Activated naive CD8-positive, alpha-beta T cell treated with anti-CD3 and anti-CD28 coated beads, Interleukin-2, amount 50 U/mL, for 16 hours (primary cell): Measurements from ENCODE around the gene SLC17A7.
A peak's percentile ranks its signal among the peaks of the same experiment; 100 is the strongest.

Source experiments
- DNase-seq: peaks from one replicate; pipeline ENCODE4 v3.0.0-alpha.2; 2020; ENCODE audit warnings: low read depth, low spot score

The SLC17A7 gene

DNA sequence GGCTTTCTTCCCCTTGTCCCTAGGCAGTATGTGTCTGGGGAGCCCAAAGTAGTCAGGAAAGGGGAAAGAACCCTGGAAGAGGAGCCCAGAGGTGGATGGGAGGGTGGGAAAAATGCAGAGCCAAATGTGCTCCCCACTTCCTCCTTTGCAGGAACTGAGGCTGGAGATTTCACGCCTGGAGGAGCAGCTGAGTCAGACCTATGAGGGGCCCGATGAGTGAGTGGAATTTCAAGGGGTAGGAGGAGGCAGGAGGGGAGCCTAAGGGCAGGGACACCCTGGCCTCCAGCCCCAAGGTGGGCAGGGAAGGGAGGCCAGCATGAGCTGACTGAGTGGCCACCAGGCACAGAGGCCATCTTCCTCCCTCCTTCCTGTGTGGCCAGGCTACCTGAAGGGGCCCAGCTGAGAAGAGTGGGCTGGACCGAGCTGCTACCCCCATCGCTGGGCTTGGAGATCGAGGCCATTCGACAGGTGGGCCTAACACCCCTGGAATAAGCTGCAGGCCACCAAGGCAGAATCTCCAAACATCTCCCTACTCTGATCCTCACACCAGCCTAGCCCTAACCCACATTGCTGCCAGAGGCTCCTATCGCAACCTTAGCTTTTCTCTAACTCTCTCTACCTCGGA, 32.4 kb downstream of the SLC17A7 start:
- DNase-seq, result no peak

DNA sequence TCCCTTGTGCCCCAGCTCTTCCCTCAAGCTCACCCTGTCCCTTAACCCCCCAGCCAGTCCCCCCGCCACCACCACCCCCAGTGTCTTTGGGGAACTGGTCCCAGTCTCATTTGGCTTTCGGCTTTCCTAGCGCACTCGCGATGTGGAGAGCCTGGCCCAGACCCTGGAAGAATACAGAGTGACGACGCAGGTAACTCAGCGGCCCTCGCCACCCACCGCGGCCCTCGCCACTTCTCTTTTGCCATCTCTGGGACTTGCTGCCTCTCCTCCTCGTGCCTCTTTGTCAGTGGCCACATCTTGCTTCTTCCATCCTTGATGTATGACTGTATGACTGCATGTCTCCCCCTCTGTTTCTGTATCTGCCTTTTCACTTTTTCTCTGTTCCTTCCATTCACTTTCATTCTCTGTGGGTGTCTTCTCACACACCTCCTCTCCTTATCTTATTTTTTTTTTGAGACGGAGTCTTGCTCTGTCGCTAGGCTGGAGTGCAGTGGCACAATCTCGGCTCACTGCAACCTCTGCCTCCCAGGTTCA, 33.8 kb downstream of the SLC17A7 start:
- DNase-seq, result no peak

DNA sequence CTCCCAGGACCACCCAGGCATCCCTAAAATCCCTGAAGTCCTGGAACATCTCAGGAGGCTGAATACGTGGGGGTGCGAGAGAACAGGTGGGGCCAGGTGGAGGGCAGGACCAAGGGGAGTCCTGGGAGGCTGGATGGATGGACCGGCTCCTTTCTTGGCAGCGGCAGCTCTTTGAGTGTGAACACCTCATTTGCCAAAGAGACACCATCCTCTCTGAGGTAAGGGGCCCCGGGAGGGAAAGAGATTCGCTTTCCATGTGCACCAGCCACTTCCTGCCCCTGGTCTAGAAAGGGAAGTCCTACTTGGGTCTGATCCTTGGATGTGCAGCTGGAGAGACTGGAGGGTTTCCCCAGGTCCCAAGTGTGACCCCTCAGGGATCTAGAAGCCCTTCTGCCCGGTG, 34.2 kb downstream of the SLC17A7 start:
- DNase-seq, result no peak

DNA sequence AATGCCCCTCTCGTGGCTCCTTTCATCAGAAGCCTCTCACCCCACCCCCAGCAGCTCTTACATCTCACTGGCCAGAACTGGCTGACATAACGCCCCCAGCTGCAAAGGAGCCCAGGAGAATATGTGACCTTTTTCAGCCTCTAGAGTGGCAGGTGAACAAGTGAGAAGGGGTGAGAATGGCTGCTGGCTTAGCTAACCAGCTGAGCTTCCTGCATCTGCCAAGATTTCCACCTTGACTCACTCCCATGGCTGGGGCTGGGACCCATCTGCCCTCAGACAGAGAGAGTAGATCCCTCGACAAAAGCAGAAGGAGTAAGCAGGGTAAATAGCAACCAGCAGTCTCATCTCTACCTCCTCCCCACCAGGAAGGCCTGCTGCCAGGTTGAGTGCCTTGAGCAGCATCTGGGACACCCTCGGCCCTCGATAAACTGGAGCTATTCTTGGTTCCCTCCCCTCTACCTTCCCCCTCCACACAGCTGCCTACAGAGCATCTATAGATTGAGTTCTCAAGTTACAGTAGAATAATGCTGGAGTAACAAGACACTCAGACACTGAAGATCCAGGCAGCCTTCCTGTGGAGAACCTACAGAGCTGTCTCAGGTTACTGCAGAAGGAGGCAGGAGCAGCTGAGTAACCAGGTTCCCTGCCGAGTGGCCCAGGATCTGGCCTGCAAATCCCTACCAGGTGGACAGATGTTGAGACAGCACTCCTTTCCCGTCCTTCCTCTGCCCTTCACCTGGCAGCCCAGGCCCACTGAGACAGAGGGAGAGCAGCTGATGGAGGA, 37.7 kb downstream of the SLC17A7 start:
- no peak for DNase-seq

DNA sequence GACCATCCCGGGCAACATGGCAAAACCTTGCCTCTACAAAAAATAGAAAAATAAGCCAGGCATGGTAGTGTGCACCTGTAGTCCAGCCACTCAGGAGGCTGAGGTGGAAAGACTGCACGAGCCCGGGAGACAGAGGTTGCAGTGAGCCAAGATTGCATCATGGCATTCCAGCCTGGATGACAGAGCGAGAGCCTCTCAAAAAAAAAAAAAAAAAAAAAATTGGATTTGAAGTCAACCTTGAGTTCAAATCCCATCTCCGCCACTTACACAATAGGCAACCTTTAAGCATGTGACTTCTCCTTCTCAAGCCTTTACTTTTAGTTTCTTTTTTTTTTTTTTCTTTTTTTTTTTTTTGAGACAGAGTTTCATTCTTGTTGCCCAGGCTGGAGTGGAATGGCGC, 41.3 kb downstream of the SLC17A7 start:
- DNase-seq, result no peak

DNA sequence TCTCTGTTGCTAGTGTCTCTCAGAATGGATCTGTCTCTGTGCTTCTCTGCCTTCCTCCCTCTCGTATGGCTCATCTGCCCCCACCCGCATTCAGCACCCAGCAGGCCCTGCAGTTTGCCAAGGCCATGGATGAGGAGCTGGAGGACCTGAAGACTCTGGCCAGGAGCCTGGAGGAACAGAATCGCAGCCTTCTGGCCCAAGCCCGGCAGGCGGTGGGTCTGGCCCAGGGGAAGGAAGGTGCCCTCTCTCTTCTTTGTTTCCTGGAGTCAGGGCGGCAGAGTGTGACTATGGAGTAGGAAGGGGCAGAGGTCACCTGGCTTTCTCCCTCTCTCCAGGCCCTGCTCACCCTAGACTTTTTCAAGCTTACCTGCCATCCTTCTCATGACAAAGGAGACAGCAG, 42.4 kb downstream of the SLC17A7 start:
- DNase-seq, result no peak

DNA sequence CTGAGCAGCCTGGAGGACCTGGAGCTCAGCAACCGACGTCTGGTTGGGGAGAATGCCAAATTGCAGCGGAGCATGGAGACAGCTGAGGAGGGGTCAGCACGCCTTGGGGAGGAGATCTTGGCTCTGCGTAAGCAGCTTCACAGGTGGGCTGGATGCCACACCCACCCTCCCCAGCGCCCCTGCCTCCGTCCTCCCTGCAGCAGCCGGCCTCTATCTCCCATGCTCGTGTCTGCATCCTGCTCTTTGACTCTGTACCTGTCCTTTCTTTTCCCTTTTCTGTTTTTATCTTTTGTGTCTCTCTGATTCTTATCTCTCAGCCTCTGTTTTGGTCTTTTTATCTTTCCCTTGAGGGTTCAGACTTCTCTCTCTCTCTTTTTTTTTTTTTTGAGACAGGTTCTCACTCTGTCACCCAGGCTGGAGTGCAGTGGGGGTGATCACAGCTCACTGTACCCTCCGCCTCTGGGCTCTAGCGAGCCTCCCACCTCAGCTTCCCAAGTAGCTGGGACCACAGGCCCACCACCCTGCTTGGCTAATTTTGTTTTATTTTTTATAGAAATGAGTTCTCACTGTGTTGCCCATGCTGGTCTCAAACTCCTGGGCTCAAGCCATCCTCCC, 43.2 kb downstream of the SLC17A7 start:
- DNase-seq, result no peak

DNA sequence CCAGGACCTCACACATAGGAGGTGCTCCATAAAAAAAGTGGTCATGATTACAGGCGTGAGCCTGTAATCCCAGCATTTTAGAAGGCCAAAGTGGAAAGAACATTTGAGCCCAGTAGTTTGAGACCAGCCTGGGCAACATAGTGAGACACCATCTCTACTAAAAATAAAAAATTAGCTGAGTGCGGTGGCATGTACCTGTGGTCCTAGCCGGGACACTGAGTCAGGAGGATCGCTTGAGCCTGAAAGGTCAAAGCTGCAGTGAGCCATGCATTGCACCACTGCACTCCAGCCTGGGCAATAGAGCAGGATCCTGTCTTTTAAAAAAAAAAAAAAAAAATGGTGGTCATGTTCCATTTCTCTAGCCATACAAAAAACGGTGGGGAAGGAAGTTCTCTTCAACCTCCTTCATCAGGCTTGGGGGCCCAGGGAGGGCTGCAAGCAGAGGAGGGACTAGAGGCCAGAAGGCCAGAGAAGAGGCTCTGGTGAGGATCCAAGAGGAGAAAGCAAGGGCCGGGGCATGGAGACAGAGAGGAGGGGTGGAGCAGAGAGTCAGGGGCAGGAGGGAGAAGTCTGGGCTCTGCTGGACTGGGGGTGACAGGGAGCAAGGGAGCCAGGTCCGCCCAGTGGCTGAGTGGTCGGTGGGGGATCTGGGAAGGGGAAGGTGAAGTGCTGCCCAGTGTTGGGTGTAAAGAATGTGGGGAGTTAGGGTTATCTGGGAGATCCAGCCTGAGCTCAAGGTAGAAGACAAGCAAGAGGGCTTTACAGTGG, 44.4 kb downstream of the SLC17A7 start:
- DNase-seq, result no peak

DNA sequence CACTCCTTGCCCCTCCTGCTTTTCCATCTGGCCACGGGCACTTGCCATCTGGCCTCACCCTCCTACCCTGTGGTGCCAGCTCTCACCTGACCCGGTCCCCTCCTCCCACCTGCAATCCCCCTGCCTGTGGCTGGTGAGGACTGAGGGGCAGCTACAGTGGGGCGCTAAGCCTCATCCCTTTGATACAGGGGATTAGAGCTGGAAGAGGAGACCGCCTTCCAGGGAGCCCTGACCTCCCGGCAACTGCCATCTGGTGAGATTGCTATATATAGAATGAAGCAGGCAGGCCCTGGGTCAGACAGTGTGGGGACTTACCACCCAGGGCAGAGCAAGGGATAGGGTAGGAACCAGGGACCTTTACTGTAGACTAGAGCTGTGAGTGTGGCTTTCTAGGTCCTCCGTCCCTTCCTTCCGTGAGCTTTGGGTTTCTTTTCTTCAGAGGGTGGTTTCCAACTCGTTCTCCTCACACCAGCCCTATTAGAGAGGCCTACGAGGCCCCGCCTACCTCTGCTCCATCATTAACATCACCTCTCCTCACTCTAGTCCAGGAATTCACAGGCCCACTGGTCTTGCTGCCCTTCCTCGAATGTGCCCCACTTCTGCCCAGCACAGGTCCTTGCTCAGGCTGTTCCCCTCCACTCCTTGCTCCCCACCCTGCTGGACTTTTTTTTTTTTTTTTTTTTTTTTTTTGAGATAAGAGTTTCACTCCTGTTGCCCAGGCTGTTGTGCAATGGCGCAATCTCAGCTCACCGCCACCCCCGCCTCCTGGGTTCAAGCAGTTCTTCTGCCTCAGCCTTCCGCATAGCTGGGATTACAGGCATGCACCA, 45.5 kb downstream of the SLC17A7 start:
- DNase-seq, result no peak

DNA sequence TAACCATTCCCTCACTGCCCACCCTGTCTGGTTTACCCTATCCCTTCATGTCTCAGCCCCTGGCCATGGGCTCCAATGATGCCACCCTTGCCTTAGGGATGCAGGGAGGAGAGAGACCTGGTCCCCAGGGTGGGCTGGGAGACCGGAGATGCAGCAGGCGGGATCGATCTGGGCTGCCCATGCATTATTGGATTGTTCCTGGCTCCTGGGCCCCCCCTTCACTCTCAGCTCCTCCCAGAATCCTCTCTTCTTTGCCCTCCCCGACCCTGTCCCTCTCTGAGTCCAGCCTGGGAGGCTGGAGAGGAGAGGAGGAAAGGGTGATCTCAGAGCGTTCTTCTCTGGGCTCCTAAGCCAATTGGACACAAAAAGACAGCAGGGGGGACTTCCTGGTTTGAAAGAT, 47.4 kb downstream of the SLC17A7 start:
- DNase-seq, result no peak

DNA sequence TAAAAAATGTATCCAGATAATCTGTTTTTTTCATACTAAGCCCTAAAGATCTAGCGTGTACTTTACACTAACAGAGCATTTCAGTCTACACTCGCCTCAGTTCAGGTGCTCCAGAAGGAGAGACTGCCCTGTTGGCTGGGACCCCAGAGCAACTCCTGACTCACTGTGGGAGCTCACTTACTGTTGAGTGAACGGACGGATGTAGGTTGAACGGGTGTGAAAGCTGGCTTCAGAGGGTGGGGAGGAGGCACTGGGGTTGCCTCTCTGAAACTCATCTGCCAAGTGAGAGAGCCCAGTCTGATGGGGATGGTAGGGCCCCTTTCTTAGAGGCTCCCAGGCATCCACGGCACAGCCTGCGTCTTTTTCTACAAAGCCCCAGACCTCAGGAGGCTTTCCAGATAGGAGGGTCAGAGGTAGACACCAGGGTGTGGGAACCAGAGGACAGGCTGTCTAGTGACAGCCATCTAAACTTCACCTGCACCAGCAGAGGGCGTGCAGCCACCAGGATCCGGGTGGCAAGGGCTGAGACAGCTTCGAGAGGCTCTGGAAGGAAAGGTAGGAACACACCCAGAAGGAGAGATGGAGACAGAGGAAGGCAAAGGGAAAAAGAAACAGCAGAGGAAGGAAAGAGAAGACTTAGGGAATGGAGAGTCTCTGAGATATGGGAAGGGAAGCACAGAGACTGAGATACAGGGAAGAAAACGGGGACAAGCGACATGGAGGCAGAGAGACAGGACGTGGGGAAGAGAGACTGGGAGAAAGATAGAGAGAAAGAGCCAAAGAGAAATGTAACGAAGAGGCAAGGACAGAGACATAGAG, 49.5 kb downstream of the SLC17A7 start:
- peak; percentile 53 for DNase-seq

DNA sequence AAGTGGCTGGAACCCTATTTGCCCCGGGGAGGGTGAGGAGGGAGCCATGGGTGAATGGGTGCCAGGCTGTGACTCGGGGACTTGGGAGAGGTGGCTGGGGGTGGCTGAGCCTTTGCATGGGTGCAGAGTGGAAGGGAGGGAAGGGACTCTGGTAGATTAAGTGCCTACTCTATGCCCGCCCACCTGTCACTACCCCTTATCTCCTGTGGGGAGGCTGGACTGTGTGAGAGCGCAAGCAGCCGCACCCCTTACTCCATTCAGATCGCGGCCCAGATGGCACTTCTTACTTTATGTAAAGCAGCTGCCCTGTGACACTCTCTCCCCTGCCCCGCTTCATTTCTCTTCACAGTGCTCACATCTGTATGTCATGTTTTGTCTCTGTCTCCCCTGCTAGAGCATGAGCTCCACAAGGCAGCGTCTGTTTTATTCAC, 50.4 kb downstream of the SLC17A7 start:
- DNase-seq, result no peak

DNA sequence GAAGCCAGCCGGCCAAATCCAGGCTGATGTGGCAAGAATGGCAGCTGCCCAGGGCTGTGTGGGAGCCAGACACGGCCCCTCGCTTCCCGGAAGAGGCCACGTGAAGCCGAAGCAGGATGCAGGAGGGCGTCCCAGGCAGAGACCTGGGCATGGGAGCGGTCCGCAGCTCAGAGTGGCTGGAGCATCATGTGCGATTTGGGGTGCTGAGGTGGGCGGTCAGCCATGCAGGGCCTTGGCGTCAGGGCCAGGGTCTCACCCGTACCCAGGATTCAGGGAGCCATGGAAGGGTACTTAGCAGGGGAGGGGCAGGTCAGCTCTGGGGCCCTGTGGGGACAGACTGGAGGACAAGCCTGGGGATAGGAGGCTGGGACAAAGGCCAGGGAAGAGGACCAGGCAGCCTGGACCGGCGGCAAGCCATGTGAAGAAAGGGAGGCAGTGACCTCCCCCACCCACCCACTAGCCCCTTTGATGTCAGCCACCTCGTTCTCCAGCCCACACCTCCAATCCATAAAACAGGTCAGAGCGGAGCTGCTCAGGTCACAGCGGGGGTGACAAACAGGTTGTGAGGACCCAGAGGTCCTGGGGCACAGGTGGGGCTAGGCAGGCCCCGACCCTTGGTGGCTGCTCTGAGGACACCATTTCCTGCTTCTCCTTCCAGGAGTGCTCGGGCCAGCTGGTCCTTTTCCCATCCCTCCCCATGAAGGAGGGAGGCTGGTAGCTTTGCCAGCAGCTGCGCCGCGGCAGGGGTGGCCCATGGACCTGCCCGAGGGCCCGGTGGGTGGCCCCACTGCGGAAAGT, 51.0 kb downstream of the SLC17A7 start:
- DNase-seq, result no peak

DNA sequence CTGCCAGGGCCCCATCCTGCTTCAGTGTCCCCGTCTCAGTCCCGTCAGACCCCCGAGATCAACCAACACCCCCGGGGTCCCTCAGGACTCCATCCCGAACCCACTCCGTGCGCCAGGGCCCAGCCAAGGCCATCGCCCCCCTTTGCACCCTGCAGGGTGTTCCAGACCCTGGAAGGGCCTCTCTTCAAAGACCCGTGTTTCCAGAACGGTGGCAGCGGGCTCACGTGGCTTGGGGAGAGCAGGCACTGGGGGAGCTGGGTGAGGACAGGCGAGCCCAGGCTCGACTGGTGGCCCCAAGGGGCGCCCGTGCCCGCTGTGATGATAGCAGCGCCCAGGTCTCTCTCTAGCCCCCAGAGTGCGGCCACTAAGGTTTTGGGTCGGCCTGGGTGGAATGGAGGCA, 51.9 kb downstream of the SLC17A7 start:
- no peak for DNase-seq

DNA sequence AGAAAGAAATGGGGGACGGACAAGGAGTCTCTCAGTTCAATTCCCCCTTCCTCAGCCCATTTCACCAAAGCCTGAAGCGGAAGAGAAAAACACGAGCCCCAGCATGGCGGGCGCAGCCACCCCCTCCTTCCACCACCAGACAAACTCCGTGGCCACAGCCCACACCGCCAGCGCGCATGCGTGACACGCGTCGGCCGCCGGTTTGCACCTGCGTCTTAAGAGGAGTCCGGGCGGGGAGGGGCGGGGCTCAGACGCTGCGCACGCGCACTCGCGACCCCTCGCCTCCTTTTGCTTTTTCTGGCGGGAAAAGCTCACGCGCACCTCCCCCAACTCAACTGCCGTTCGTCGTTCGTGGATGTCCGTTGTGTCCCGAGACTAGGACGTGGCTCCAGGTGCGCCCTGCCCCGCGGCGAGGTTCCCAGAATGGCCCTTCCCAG, 53.4 kb downstream of the SLC17A7 start, which contains the start of gene KASH5:
Gene KASH5 (plus strand): TSS at position 314 of the 437 bp plus-strand sequence. CDS start 2,635 bp downstream, outside the sequence.
- DNase-seq, result peak; percentile 55

DNA sequence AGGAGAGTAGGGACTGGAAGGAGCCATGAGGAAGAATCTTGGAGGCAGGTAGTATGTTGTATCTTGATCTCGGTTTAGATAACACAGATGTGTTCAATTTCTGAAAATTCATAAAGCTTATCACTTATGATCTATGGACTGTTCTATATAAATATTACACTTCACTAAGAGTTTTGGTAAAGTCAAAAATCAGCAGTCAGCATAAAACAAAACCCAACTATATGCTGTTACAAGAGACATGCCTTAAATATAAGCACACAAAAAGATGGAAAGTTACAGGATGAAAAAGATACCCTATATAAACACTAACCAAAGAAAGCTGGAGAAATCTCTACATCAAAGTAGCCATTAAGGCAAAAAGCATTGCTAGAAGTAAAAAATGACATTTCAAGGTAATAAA, 57.7 kb downstream of the SLC17A7 start:
- no peak for DNase-seq

DNA sequence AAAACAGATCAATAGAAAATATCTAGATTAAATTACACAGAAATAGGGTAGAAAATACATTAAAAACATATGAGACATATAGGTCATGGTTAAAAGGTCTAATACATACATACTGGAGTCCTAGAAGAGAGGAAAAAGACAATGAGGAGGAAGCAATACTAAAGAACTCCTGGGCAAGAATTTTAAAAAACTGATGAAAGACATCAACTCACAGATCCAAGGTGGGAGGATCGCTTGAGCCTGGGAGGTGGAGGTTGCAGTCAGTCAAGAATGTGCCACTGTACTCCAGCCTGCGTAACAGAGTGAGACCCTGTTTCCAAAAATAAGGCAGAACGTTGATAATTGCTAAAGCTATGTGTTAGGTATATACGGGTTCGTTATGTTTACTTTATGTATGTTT, 58.7 kb downstream of the SLC17A7 start:
- DNase-seq, result no peak

DNA sequence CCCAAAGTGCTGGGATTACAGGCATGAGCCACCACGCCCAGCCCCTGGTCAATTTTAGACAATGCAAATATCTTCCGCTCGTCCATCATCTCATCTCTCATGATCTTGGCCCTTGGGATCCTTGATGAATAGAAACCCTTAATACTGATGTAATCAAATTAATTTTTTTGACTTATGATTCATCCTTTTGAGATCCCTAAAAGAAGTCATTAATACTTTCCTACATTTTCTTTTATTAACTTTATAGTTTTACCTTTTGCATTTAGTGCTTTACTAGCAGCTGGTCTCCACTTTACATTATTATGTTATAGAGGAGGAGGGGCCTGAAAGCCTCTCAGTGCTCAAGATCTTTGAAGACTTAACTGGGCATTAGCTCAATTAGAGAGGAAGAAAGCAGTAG, 60.9 kb downstream of the SLC17A7 start:
- DNase-seq, result no peak
